H1 (cell line): ENCODE results near the gene DUSP21. TPM values are rescaled to one million over a fixed set of nuclear protein-coding genes. Genes with fewer than 3 reads are reported as not detected.

Experiments
- CHD7 ChIP-seq: fragments of 300-600 bp; sonication (generic); IDR thresholded peaks from 2 replicates; pipeline ENCODE4 v1.7.1; 2012; ENCODE audit warnings: low read length, moderate library complexity, mild to moderate bottlenecking, inconsistent platforms; ENCODE audit not compliant: insufficient replicate concordance
- POU5F1 ChIP-seq: IDR thresholded peaks from 2 replicates; pipeline ENCODE4 v1.6.1; 2011; ENCODE audit warnings: low read depth, mild to moderate bottlenecking, low read length, moderate library complexity
- USF2 ChIP-seq: IDR thresholded peaks from 2 replicates; pipeline ENCODE4 v1.6.1; 2011; ENCODE audit warnings: low read length, improper control_type of control experiment
- polyA plus RNA-seq, 7 experiments: library from polyadenylated mRNA; depleted of rRNA in 3 of 7; stranded (reverse) in 5 of 7; unstranded in 2 of 7; fragments of >200 nt in 5 of 7; fragments of 200-250 nt in 2 of 7; gene quantifications; 1 replicate in 5 of 7; 2 replicates in 1 of 7; 4 replicates in 1 of 7; pipeline versions ENCODE4 v1.2.1 to v1.2.3, GENCODE V29; 2011 to 2013; ENCODE audit warnings: missing spikeins in 2 of 7, mixed read lengths in 2 of 7
- total RNA-seq: library from RNA; stranded (reverse); fragmentation: NEBNext Ultra II Directional; extraction: Animal tissue kit (Norgen Biotek cat#: 25700); gene quantifications from 2 replicates; pipeline ENCODE4 v1.2.1, GENCODE V29; 2021

Gene DUSP21
- total and polyA plus RNA-seq, 2 of the 8 experiments (the other 6 are each of a cell fraction or from before 2014, with no cell fraction given): not detected

- TF ChIP-seq CHD7 (no peak), USF2 (no peak), POU5F1 (no peak)
Measured at GRCh38 chrX:44876086-44876485, 32.3 kb downstream of the DUSP21 start (continued).
